HepG2 (cell line): Measurements from ENCODE around the gene MUCL3. TPM values are rescaled to one million over a fixed set of nuclear protein-coding genes. Genes with fewer than 3 reads are reported as not detected.

Experiments used
- ATAC-seq: fragments of 200-7000 bp; cut with Tn5 transposase; 3 replicates; pipeline ENCODE4 v1.9.1; 2020; ENCODE audit warnings: mild to moderate bottlenecking, moderate library complexity
- BruUV-seq: library from RNA; stranded (reverse); fragments of 400-500 nt; replicated peaks from 2 replicates; lab custom pipeline; 2021; lab: Mats Ljungman, UMichigan
- CTCF ChIA-PET: fragments of 300-600 bp; formaldehyde crosslinking; extraction: SDS; loops from one replicate; lab custom pipeline; 2021; ENCODE audit warnings: low total read pairs, inconsistent platforms, low intra/inter-chr PET ratio; lab: Yijun Ruan, JAX
- POLR2A ChIA-PET: fragments of 350-600 bp; sonication (Branson Sonifier 250); formaldehyde crosslinking; loops from one replicate; lab custom pipeline; 2020; ENCODE audit warnings: antibody characterized with exemption, inconsistent platforms; lab: Yijun Ruan, JAX
- DNase-seq: peaks from one replicate; pipeline ENCODE4 v3.0.0-alpha.2; 2015; ENCODE audit warnings: low spot score
- FAIRE-seq: peaks from 3 replicates; lab custom pipeline; 2011; peaks lifted over from hg19 to GRCh38; lab: Jason Lieb, UNC
- H2AFZ ChIP-seq: one replicate; pipeline ENCODE4 v1.6.1; 2011; ENCODE audit warnings: low read length, inconsistent platforms
- H3K27ac ChIP-seq: fragments of 300-600 bp; 3 replicates; pipeline ENCODE4 v1.8.0; 2011; ENCODE audit warnings: mixed run types, mild to moderate bottlenecking, mixed read lengths, low read length, inconsistent platforms; ENCODE audit not compliant: insufficient read depth; ENCODE audit errors: extremely low read length
- H3K27me3 ChIP-seq, 2 experiments: fragments of 200-600 bp in 1 of 2; 2 replicates in 1 of 2; 3 replicates in 1 of 2; pipeline versions ENCODE4 v1.6.0 to v1.8.0; 2011; ENCODE audit warnings: low read length in 2 of 2, mild to moderate bottlenecking in 2 of 2, moderate library complexity in 2 of 2, inconsistent platforms in 1 of 2; ENCODE audit not compliant: insufficient read depth in 2 of 2, control insufficient read depth in 1 of 2
- H3K36me3 ChIP-seq, 2 experiments: fragments of 200-600 bp in 1 of 2; replicated peaks in 1 of 2; 2 replicates in 1 of 2; 3 replicates in 1 of 2; pipeline versions ENCODE4 v1.5.1 to v1.8.0; 2011; ENCODE audit warnings: low read length in 2 of 2, inconsistent platforms in 1 of 2; ENCODE audit not compliant: insufficient read depth in 2 of 2, control insufficient read depth in 1 of 2
- H3K4me1 ChIP-seq: 2 replicates; pipeline ENCODE4 v1.5.1; 2012; ENCODE audit warnings: low read length, inconsistent platforms; ENCODE audit not compliant: insufficient read depth
- H3K4me2 ChIP-seq: 2 replicates; pipeline ENCODE4 v1.6.0; 2011; ENCODE audit warnings: low read depth, low read length, inconsistent platforms
- H3K4me3 ChIP-seq, 3 experiments: fragments of 200-600 bp in 1 of 3; sonication (generic), shearing (Covaris generic) in 1 of 3; replicated peaks in 1 of 3; 2 replicates each; pipeline ENCODE4 v1.5.1; 2011 to 2016; ENCODE audit warnings: low read length in 3 of 3, inconsistent platforms in 2 of 3, low read depth in 2 of 3, mild to moderate bottlenecking in 2 of 3, control low read depth in 1 of 3, mixed read lengths in 1 of 3; ENCODE audit not compliant: insufficient read depth in 1 of 3
- H3K79me2 ChIP-seq: one replicate; pipeline ENCODE4 v1.6.1; 2011; ENCODE audit warnings: low read length, inconsistent platforms; ENCODE audit not compliant: insufficient read depth
- H3K9ac ChIP-seq: 2 replicates; pipeline ENCODE4 v1.6.0; 2011; ENCODE audit warnings: mild to moderate bottlenecking, low read depth, low read length, inconsistent platforms; ENCODE audit not compliant: insufficient read depth
- H3K9me3 ChIP-seq: 2 replicates; pipeline ENCODE4 v1.5.1; 2012; ENCODE audit warnings: mild to moderate bottlenecking, low read length
- H4K20me1 ChIP-seq: 2 replicates; pipeline ENCODE4 v1.6.0; 2011; ENCODE audit warnings: inconsistent platforms, mild to moderate bottlenecking, low read length, moderate library complexity; ENCODE audit not compliant: insufficient read depth
- CEBPB ChIP-seq: IDR thresholded peaks from 2 replicates; pipeline ENCODE4 v1.6.1; 2011; ENCODE audit warnings: low read depth, low read length, improper control_type of control experiment, borderline replicate concordance
- HNRNPK ChIP-seq: fragments of 200-400 bp; formaldehyde crosslinking; IDR thresholded peaks from 2 replicates; pipeline ENCODE4 v1.6.1; 2018; ENCODE audit warnings: low read length, low read depth, moderate library complexity, mild to moderate bottlenecking; ENCODE audit not compliant: poor library complexity, severe bottlenecking
- MAFK ChIP-seq, 2 experiments: IDR thresholded peaks in 1 of 2; conservative IDR thresholded peaks in 1 of 2; 2 replicates each; pipeline ENCODE4 v1.6.1; 2011; ENCODE audit warnings: improper control_type of control experiment in 2 of 2, low read length in 2 of 2
- PBX3 ChIP-seq: sonication (generic); formaldehyde crosslinking; IDR thresholded peaks from 2 replicates; pipeline ENCODE4 v1.8.1; 2023; ENCODE audit warnings: missing genetic modification reagents, inconsistent platforms, borderline replicate concordance
- TEAD3 ChIP-seq: optimal IDR thresholded peaks from 2 replicates; pipeline ENCODE3; 2016; ENCODE audit warnings: borderline replicate concordance
- ZKSCAN1 ChIP-seq: fragments of 150-350 bp; IDR thresholded peaks from 2 replicates; pipeline ENCODE4 v1.6.1; 2014; ENCODE audit warnings: low read length
- WGBS: methylation state at CpG from one replicate; pipeline ENCODE4 v1.1.6; 2017; ENCODE audit warnings: low lambda C conversion rate; 5-methylcytosine and 5-hydroxymethylcytosine counted together
- in situ Hi-C: cut with HindIII; loops from 2 replicates; pipeline ENCODE4 v1.10.0; 2017; ENCODE audit warnings: low pct_unique_long_range_greater_than_20kb; ENCODE audit not compliant: extremely low pct_ligation_motif_present
- intact Hi-C: fragments of 100-400 bp; cut with micrococcal nuclease; formaldehyde crosslinking; loops from one replicate; pipeline ENCODE4 v1.10.0; 2022; ENCODE audit not compliant: unreplicated experiment
- polyA plus RNA-seq, 8 experiments: library from polyadenylated mRNA; depleted of rRNA in 3 of 8; stranded (reverse) in 7 of 8; unstranded in 1 of 8; fragments of >200 nt; fragmentation: Illumina TruSeq in 4 of 8; extraction: Trizol in 4 of 8; gene quantifications; 2 replicates each; pipeline versions ENCODE4 v1.2.1 to v1.2.3, GENCODE V29; 2011 to 2016; ENCODE audit warnings: low read depth in 4 of 8, missing spikeins in 1 of 8, mixed read lengths in 1 of 8; ENCODE audit not compliant: insufficient read depth in 1 of 8
- total RNA-seq, 5 experiments: library from RNA; depleted of rRNA; stranded (reverse); fragments of >200 nt; fragmentation: Illumina TruSeq; extraction: Trizol; gene quantifications; 2 replicates each; pipeline ENCODE4 v1.2.3, GENCODE V29; 2016; ENCODE audit warnings: low read depth in 1 of 5

The MUCL3 gene
- total and polyA plus RNA-seq, 2 of the 13 experiments (the other 11 are each of a cell fraction or from before 2014, with no cell fraction given), result not detected

GRCh38 chr6:30960907-30961673 lies 20.3 kb downstream of the MUCL3 start:
- no peaks in the 10 kb centered on the region for H4K20me1 ChIP-seq
- in situ Hi-C loops, result no loop called here
- peaks cover 0 to 18% of the 10 kb centered on the region in 2 experiments; a peak in 3 of 5 replicates for H3K27me3 ChIP-seq
- ChIA-PET CTCF (no interaction called here), POLR2A (interaction anchor here (0.6 kb wide), 1 partner anchor 19 kb away, joined by 6 read pairs; no protein-coding TSS in a partner anchor)
- ATAC-seq, result peak; percentile 63
- DNase-seq, result peak; percentile 50
- H3K4me2 ChIP-seq, result no peak overlapping the region
- 20% methylated on average over 9 of the region's 9 CpGs for WGBS
- H3K4me1 ChIP-seq, result peaks cover 14% of the 10 kb centered on the region
- no peak overlapping the region for H3K9ac ChIP-seq
- TF ChIP-seq PBX3 (CRISPR knock-in tag) (no peak), CEBPB (peak; percentile 89), MAFK (conservative IDR thresholded peaks at IDR 0.05 in 1 of 2, IDR thresholded peaks at IDR 0.05 in 1 of 2; ENCODE audit: low read length in 2 of 2) (peak in 1 of 2 experiments; percentile 28; a peak in 2 of 4 replicates), TEAD3 (CRISPR knock-in tag) (peak; percentile 34)
- intact Hi-C loops, result no loop called here
- H3K9me3 ChIP-seq, result no peaks in the 10 kb centered on the region
- H3K4me3 ChIP-seq, result no peak overlapping the region
- no peaks in the 10 kb centered on the region for H3K79me2 ChIP-seq
- H3K36me3 ChIP-seq, result no peaks in the 10 kb centered on the region
- H3K27ac ChIP-seq, result no peak overlapping the region
- H2AFZ ChIP-seq, result no peak overlapping the region
- peak; percentile 73 for FAIRE-seq
- no TSS peak for BruUV-seq

GRCh38 chr6:30962716-30963115 lies 21.9 kb downstream of the MUCL3 start:
- H3K4me2 ChIP-seq, result no peak overlapping the region

More at GRCh38 chr6:30962716-30963115, 21.9 kb downstream of the MUCL3 start:
- 0 out of 5 replicates have a peak, but pooled peaks cover 0 to 2% of the 10 kb centered on the region in 2 experiments for H3K27me3 ChIP-seq
- no peaks in the 10 kb centered on the region for H4K20me1 ChIP-seq
- no peak for DNase-seq
- H3K36me3 ChIP-seq, result no peaks in the 10 kb centered on the region
- CTCF ChIA-PET, result no interaction called here
- POLR2A ChIA-PET, result no interaction called here
- in situ Hi-C loops, result no loop called here
- no peak overlapping the region for H3K27ac ChIP-seq
- no peaks in the 10 kb centered on the region for H3K79me2 ChIP-seq
- peaks cover 14% of the 10 kb centered on the region for H3K4me1 ChIP-seq
- no peak for ATAC-seq
- intact Hi-C loops, result no loop called here
- H3K9me3 ChIP-seq, result no peaks in the 10 kb centered on the region
- TF ChIP-seq HNRNPK (peak; percentile 44), ZKSCAN1 (no peak)
- no peak overlapping the region for H3K9ac ChIP-seq
- H3K4me3 ChIP-seq, result no peak overlapping the region
- no TSS peak for BruUV-seq
- no peak overlapping the region for H2AFZ ChIP-seq
- FAIRE-seq, result no peak
